Keratinocyte (primary cell): ENCODE results near the gene HINT2. TPM values are rescaled to one million over a fixed set of nuclear protein-coding genes. Genes with fewer than 3 reads are reported as not detected.
A peak's percentile ranks its signal among the peaks of the same experiment; 100 is the strongest.

Experiments
- DNase-seq: peaks from one replicate; pipeline ENCODE4 v3.0.0-alpha.2; 2011; ENCODE audit warnings: low read depth, missing footprints, low spot score
- FAIRE-seq: peaks from 2 replicates; lab custom pipeline; 2011; peaks lifted over from hg19 to GRCh38; lab: Jason Lieb, UNC
- H2AFZ ChIP-seq: 2 replicates; pipeline ENCODE4 v1.6.0; 2012; ENCODE audit warnings: low read length, control low read depth, inconsistent platforms; ENCODE audit not compliant: control insufficient read depth
- H3K27ac ChIP-seq: 2 replicates; pipeline ENCODE4 v1.5.1; 2011; ENCODE audit warnings: low read length; ENCODE audit not compliant: control insufficient read depth, insufficient read depth
- H3K27me3 ChIP-seq: 3 replicates; pipeline ENCODE4 v1.6.0; 2011; ENCODE audit warnings: low read length; ENCODE audit not compliant: control insufficient read depth, insufficient read depth; ENCODE audit errors: extremely low read depth
- H3K36me3 ChIP-seq, 2 experiments: 2 replicates in 1 of 2; 3 replicates in 1 of 2; pipeline ENCODE4 v1.5.1; 2011; ENCODE audit warnings: low read length in 2 of 2, mild to moderate bottlenecking in 1 of 2; ENCODE audit not compliant: control insufficient read depth in 2 of 2, insufficient read depth in 2 of 2; ENCODE audit errors: extremely low read depth in 1 of 2
- H3K4me1 ChIP-seq: 3 replicates; pipeline ENCODE4 v1.5.1; 2011; ENCODE audit warnings: low read length; ENCODE audit not compliant: control insufficient read depth, insufficient read depth; ENCODE audit errors: extremely low read depth
- H3K4me2 ChIP-seq: 3 replicates; pipeline ENCODE4 v1.6.0; 2011; ENCODE audit warnings: low read depth, low read length; ENCODE audit not compliant: control insufficient read depth, insufficient read depth; ENCODE audit errors: extremely low read depth
- H3K4me3 ChIP-seq, 3 experiments: fragments of 200-600 bp in 1 of 3; sonication (generic) in 1 of 3; 2 replicates in 2 of 3; 3 replicates in 1 of 3; pipeline ENCODE4 v1.5.1; 2011 to 2016; ENCODE audit warnings: low read length in 3 of 3, mild to moderate bottlenecking in 3 of 3, control low read depth in 2 of 3, inconsistent platforms in 1 of 3, low read depth in 1 of 3, mixed read lengths in 1 of 3, mixed run types in 1 of 3, moderate library complexity in 1 of 3; ENCODE audit not compliant: control insufficient read depth in 2 of 3, insufficient read depth in 2 of 3; ENCODE audit errors: extremely low read depth in 1 of 3
- H3K79me2 ChIP-seq: 2 replicates; pipeline ENCODE4 v1.6.0; 2012; ENCODE audit warnings: low read length; ENCODE audit not compliant: control insufficient read depth, insufficient read depth
- H3K9ac ChIP-seq: 3 replicates; pipeline ENCODE4 v1.6.0; 2011; ENCODE audit warnings: low read length; ENCODE audit not compliant: control insufficient read depth, insufficient read depth; ENCODE audit errors: extremely low read depth
- H3K9me1 ChIP-seq: 3 replicates; pipeline ENCODE4 v1.6.0; 2011; ENCODE audit warnings: low read length; ENCODE audit not compliant: control insufficient read depth, insufficient read depth; ENCODE audit errors: extremely low read depth
- H3K9me3 ChIP-seq: 2 replicates; pipeline ENCODE4 v1.5.1; 2012; ENCODE audit warnings: low read depth, low read length; ENCODE audit not compliant: control insufficient read depth
- H4K20me1 ChIP-seq: 3 replicates; pipeline ENCODE4 v1.6.0; 2011; ENCODE audit warnings: low read length; ENCODE audit not compliant: control insufficient read depth, insufficient read depth; ENCODE audit errors: extremely low read depth
- EZH2 ChIP-seq: IDR thresholded peaks from one replicate; pipeline ENCODE4 v1.6.1; 2012; ENCODE audit warnings: inconsistent platforms, mild to moderate bottlenecking, low read length, moderate library complexity
- dilution Hi-C: fragments of 300-500 bp; cut with MboI; formaldehyde crosslinking; loops from one replicate; pipeline ENCODE4 v1.7.0; 2020; ENCODE audit warnings: low sequenced_read_pairs; ENCODE audit not compliant: extremely low pct_ligation_motif_present
- polyA plus RNA-seq, 5 experiments: library from polyadenylated mRNA; depleted of rRNA in 3 of 5; stranded (reverse) in 3 of 5; stranded (forward) in 1 of 5; unstranded in 1 of 5; fragments of >200 nt; gene quantifications; 1 replicate in 1 of 5; 2 replicates in 3 of 5; 3 replicates in 1 of 5; pipeline versions ENCODE4 v1.2.1 to v1.2.3, GENCODE V29; 2011 to 2012; ENCODE audit warnings: missing spikeins in 2 of 5, low read depth in 1 of 5, low replicate concordance in 1 of 5
- TF ChIP-seq, protein P1 (sequence below), 3 experiments: IDR thresholded peaks in 1 of 3; conservative IDR thresholded peaks in 1 of 3; optimal IDR thresholded peaks in 1 of 3; 2 replicates in 2 of 3; 3 replicates in 1 of 3; pipeline versions ENCODE3 to v1.5.1; 2011; ENCODE audit warnings: low read length in 3 of 3, mild to moderate bottlenecking in 3 of 3, moderate library complexity in 2 of 3, control low read depth in 1 of 3, inconsistent platforms in 1 of 3; ENCODE audit not compliant: insufficient read depth in 2 of 3; ENCODE audit errors: extremely low read depth in 1 of 3

Gene HINT2
- polyA plus RNA-seq, 1 donor (not counting 4 experiments of a cell fraction or from before 2014, with no cell fraction given) = 16.6 TPM

DNA sequence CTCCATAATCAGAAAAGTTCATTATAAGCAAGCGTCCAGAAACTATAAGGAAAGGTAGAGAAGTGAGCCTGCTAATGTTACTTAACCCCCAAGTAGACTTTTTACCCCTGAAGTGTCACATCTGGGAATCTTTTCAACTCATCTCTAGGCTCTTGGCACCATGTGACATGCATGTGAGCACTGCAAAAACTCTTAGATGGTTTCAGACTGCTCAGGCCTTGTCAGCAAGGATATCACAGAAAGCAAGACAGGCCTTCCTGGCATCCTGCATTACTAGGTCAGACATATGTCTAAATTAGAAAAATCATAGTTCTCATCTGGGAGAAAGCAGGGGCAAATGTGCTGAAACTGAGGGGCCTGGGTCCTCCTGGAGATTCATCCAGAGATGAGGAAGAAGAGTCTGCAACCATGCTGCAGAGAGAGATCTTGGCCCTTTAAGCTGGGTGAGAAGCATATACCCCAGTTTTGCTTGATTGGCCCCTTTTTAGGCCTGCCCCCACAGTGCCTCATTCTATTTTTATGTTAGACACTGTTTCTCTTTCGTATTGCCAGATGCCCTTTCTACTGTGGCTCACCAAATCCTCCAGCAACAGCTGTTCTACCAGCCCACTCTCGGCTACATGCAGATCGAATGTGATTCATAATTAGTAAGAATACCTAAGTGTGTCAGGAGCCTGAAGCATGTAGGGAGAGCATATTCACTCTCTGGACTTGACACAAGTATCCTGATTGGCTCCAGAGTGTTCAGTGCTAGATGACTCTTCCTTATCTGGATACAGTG lies 33.1 kb upstream of the HINT2 start:
- FAIRE-seq = peak; percentile 97
- Histone ChIP-seq H3K4me2 (peak overlapping the region; percentile 66), H3K27ac (peak overlapping the region; percentile 37), H3K9me1 (peaks cover 2% of the 10 kb centered on the region), H4K20me1 (no peaks in the 10 kb centered on the region), H3K36me3 (peaks cover 0 to 1% of the 10 kb centered on the region in 2 experiments), H3K9me3 (no peaks in the 10 kb centered on the region), H3K4me3 (no peak overlapping the region), H3K4me1 (peaks cover 37% of the 10 kb centered on the region), H2AFZ (no peak overlapping the region), H3K79me2 (no peaks in the 10 kb centered on the region), H3K27me3 (no peaks in the 10 kb centered on the region), H3K9ac (no peak overlapping the region)
- dilution Hi-C loops = no loop called here
- DNase-seq = peak; percentile 86
- TF ChIP-seq, protein P1, sequence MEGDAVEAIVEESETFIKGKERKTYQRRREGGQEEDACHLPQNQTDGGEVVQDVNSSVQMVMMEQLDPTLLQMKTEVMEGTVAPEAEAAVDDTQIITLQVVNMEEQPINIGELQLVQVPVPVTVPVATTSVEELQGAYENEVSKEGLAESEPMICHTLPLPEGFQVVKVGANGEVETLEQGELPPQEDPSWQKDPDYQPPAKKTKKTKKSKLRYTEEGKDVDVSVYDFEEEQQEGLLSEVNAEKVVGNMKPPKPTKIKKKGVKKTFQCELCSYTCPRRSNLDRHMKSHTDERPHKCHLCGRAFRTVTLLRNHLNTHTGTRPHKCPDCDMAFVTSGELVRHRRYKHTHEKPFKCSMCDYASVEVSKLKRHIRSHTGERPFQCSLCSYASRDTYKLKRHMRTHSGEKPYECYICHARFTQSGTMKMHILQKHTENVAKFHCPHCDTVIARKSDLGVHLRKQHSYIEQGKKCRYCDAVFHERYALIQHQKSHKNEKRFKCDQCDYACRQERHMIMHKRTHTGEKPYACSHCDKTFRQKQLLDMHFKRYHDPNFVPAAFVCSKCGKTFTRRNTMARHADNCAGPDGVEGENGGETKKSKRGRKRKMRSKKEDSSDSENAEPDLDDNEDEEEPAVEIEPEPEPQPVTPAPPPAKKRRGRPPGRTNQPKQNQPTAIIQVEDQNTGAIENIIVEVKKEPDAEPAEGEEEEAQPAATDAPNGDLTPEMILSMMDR (optimal IDR thresholded peaks at IDR 0.05 in 1 of 3, IDR thresholded peaks at IDR 0.05 in 1 of 3, conservative IDR thresholded peaks at IDR 0.05 in 1 of 3; ENCODE audit: extremely low read depth in 1 of 3, insufficient read depth in 2 of 3, low read length in 3 of 3) = no peak
- TF ChIP-seq EZH2 = no peak

DNA sequence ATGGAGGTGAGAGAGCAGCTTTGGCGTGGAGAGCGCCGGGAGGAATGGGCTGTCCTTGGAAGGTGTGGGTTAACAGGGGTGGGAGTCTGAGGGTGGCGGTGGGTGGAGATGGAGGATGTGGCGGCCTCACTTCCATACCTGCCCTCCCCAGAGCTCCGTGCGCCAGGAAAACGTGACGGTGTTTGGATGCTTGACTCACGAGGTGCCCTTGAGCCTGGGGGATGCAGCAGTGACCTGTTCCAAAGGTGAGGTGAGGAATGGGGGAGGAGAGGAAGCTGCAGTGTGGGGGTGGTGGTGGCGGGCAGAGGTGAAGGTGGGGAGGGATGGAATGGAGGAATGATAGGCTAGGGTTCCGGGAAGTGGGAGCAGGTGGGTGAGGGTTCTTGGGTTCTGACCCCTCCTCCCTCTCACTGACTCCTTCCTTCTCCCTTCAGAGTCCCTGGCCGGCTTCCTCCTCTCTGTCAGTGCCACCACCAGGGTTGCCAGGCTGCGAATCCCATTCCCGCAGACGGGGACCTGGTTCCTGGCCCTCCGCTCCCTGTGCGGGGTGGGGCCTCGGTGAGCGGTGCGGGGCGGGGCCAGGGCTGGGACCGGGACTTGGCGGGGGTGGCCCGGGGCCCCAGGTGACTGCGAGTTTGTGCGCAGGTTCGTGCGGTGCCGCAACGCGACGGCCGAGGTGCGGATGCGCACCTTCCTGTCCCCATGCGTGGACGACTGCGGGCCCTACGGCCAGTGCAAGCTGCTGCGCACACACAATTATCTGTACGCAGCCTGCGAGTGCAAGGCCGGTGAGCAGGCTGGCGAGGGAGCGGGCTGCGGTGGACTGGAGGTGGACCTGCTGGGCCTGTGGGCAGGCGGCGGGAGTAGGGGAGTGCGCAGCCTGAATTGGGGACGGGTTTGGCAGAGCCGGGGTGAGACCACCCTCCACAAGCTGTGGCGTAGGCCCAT lies 31.3 kb upstream of the HINT2 start:
- dilution Hi-C loops = no loop called here
- no peak for TF ChIP-seq EZH2
- TF ChIP-seq, protein P1 (optimal IDR thresholded peaks at IDR 0.05 in 1 of 3, IDR thresholded peaks at IDR 0.05 in 1 of 3, conservative IDR thresholded peaks at IDR 0.05 in 1 of 3; ENCODE audit: extremely low read depth in 1 of 3, insufficient read depth in 2 of 3, low read length in 3 of 3) = no peak
- H3K9ac ChIP-seq = peak overlapping the region; percentile 4

More for the DNA sequence above, 31.3 kb upstream of the HINT2 start:
- Histone ChIP-seq H3K4me1 (peaks cover 37% of the 10 kb centered on the region), H3K27ac (peak overlapping the region; percentile 53), H3K27me3 (no peaks in the 10 kb centered on the region), H3K9me3 (no peaks in the 10 kb centered on the region), H3K4me2 (peak overlapping the region; percentile 34), H3K36me3 (peaks cover 0 to 1% of the 10 kb centered on the region in 2 experiments), H3K4me3 (peak overlapping the region in 1 of 3 experiments; percentile 17), H2AFZ (peak overlapping the region; percentile 42), H3K9me1 (peaks cover 2% of the 10 kb centered on the region), H3K79me2 (no peaks in the 10 kb centered on the region), H4K20me1 (no peaks in the 10 kb centered on the region)
- peak; percentile 52 for FAIRE-seq
- DNase-seq = no peak
